Stomach (tissue), 9 donors: Measurements from ENCODE around the gene RHOT2. TPM values are rescaled to one million over a fixed set of nuclear protein-coding genes. Genes with fewer than 3 reads are reported as not detected.

Experiments
- DNase-seq, 2 donors: peaks; one replicate each; pipeline versions ENCODE4 v3.0.0 to v3.0.0-alpha.2; 2013 to 2019
- H3K27ac ChIP-seq, 5 donors: fragments of 200-600 bp in 4 of 5; sonication (generic) in 4 of 5; one replicate each; pipeline ENCODE4 v1.5.1; 2013 to 2019; ENCODE audit warnings: mild to moderate bottlenecking in 1 of 5, moderate library complexity in 1 of 5
- H3K27me3 ChIP-seq, 3 donors: fragments of 200-600 bp; sonication (generic); one replicate each; pipeline ENCODE4 v1.5.1; 2017 to 2019; ENCODE audit warnings: mixed run types in 1 of 3
- H3K36me3 ChIP-seq, 4 donors: fragments of 200-600 bp; sonication (generic); 1 replicate in 3 of 4; 2 replicates in 1 of 4; pipeline ENCODE4 v1.5.1; 2016 to 2019
- H3K4me1 ChIP-seq, 4 donors: fragments of 200-600 bp; sonication (generic); one replicate each; pipeline ENCODE4 v1.5.1; 2016 to 2019
- H3K4me3 ChIP-seq, 4 donors: fragments of 200-600 bp; sonication (generic) in 3 of 4; one replicate each; pipeline ENCODE4 v1.5.1; 2016 to 2019; ENCODE audit warnings: mild to moderate bottlenecking in 1 of 4
- H3K9me3 ChIP-seq, 4 donors: fragments of 200-600 bp; sonication (generic); one replicate each; pipeline ENCODE4 v1.5.1; 2016 to 2019
- CTCF ChIP-seq, 7 experiments: fragments of 450-650 bp in 4 of 7; fragments of 200-600 bp in 3 of 7; sonication (generic) in 3 of 7; IDR thresholded peaks; one replicate each; pipeline ENCODE4 v1.5.1; 2016 to 2019; ENCODE audit warnings: antibody characterized with exemption in 7 of 7, control low read depth in 2 of 7, mild to moderate bottlenecking in 1 of 7
- EP300 ChIP-seq: sonication (generic); formaldehyde crosslinking; IDR thresholded peaks from one replicate; pipeline ENCODE4 v1.6.1; 2017; ENCODE audit warnings: antibody characterized with exemption
- POLR2A ChIP-seq, 4 donors: fragments of 450-650 bp; IDR thresholded peaks; one replicate each; pipeline ENCODE4 v1.6.1; 2016; ENCODE audit warnings: antibody characterized with exemption in 4 of 4, control low read depth in 2 of 4, mild to moderate bottlenecking in 1 of 4, moderate library complexity in 1 of 4
- POLR2AphosphoS5 ChIP-seq, 3 donors: sonication (generic); formaldehyde crosslinking; IDR thresholded peaks; one replicate each; pipeline ENCODE4 v1.6.1; 2016; ENCODE audit warnings: antibody characterized with exemption in 3 of 3
- WGBS, 5 donors: extraction: QIAGEN DNeasy Blood & Tissue Kit in 3 of 5; methylation state at CpG; one replicate each; pipeline versions ENCODE4 v1.1.5 to v1.1.7; 2013 to 2018; 5-methylcytosine and 5-hydroxymethylcytosine counted together
- intact Hi-C: fragments of 100-400 bp; cut with DNase I; formaldehyde crosslinking; loops from one replicate; pipeline ENCODE4 v1.15.1; 2023; ENCODE audit warnings: low total_unique reads
- polyA plus RNA-seq, 3 donors: library from polyadenylated mRNA; stranded (reverse); fragments of 200-250 nt; gene quantifications; one replicate each; pipeline ENCODE4 v1.2.3, GENCODE V29; 2013
- total RNA-seq, 5 donors: library from RNA; depleted of rRNA; stranded (reverse); fragments of >200 nt; gene quantifications; one replicate each; pipeline versions ENCODE4 v1.1.0 to v1.2.3, GENCODE V29; 2014 to 2016
- donor health status: healthy with polysubstance abuse.
- donor health status: Bipolar disorder and iron deficiency.
- donor health status: healthy.

RHOT2 gene
- total and polyA plus RNA-seq, 8 donors, result 41.5 to 574 (median 117) TPM

DNA sequence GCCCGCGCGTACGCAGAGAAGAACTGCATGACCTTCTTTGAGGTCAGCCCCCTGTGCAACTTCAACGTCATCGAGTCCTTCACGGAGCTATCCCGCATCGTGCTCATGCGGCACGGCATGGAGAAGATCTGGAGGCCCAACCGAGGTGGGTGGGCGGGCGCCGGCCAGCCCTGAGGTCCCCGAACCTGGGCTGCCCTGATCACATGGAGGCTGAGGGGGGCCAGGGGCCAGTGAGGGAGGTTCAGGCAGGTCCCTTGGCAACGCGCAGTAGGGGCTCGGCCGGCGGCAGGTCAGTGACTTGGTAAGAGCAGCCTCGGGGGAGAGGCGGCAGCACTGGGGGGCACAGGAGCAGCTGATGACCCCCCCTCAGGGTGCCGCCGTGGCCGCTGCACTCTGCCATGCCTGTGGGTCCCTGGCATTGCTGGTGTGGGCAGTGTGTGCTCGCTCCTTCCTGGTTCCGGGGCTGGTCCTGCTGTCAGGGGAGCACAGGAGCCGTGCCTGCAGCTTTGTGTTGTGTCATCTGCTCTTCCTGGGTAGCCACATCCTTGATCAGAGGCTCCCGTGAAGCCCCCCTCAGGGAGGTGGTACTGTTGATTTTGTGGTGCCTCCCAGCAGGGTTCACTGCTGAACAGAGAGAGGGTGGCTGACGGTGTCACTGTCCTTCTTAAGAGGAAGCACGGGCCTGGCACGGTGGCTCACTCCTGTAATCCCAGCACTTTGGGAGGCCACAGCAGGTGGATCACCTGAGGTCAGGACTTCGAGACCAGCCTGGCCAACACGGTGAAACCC is 41.8 kb upstream of the RHOT2 start:
- 95 to 96% (median 96%) methylated on average over 5 to 35 of the region's 35 CpGs for WGBS, 5 donors
- Histone ChIP-seq H3K36me3 (peaks cover 19 to 49% (median 45%) of the 10 kb centered on the region in 4 donors), H3K9me3 (no peaks in the 10 kb centered on the region), H3K4me3 (no peak overlapping the region), H3K27me3 (peaks cover 0 to 4% (median 0%) of the 10 kb centered on the region in 3 donors), H3K4me1 (peaks cover 33 to 43% (median 37%) of the 10 kb centered on the region in 4 donors), H3K27ac (peak overlapping the region in 1 of 5 donors; percentile 29)
- intact Hi-C loops, result no loop called here
- no peak for TF ChIP-seq CTCF (IDR thresholded peaks at IDR 0.05)
- no peak for TF ChIP-seq POLR2AphosphoS5 (IDR thresholded peaks at IDR 0.05)
- TF ChIP-seq POLR2A (IDR thresholded peaks at IDR 0.05), result no peak
- TF ChIP-seq EP300, result no peak
- DNase-seq, result no peak

- intact Hi-C loops, result no loop called here
- WGBS, 5 donors, result 86 to 94% (median 88%) methylated on average over 27 to 29 of the region's 29 CpGs
- peaks cover 19 to 47% (median 43%) of the 10 kb centered on the region in 4 donors for H3K36me3 ChIP-seq
- H3K4me1 ChIP-seq, result peaks cover 27 to 42% (median 33%) of the 10 kb centered on the region in 4 donors
- peak in 1 of 2 donors; percentile 26 for DNase-seq
- peak overlapping the region in 1 of 5 donors; percentile 29 for H3K27ac ChIP-seq
- H3K4me3 ChIP-seq, result no peak overlapping the region
- H3K27me3 ChIP-seq, result peaks cover 0 to 6% (median 0%) of the 10 kb centered on the region in 3 donors
- TF ChIP-seq CTCF (IDR thresholded peaks at IDR 0.05), result no peak
- no peak for TF ChIP-seq POLR2A (IDR thresholded peaks at IDR 0.05)
- no peak for TF ChIP-seq EP300
- TF ChIP-seq POLR2AphosphoS5 (IDR thresholded peaks at IDR 0.05), result no peak
- H3K9me3 ChIP-seq, result no peaks in the 10 kb centered on the region
Observed at GRCh38 chr16:626787-627453, 41.0 kb upstream of the RHOT2 start.

DNA sequence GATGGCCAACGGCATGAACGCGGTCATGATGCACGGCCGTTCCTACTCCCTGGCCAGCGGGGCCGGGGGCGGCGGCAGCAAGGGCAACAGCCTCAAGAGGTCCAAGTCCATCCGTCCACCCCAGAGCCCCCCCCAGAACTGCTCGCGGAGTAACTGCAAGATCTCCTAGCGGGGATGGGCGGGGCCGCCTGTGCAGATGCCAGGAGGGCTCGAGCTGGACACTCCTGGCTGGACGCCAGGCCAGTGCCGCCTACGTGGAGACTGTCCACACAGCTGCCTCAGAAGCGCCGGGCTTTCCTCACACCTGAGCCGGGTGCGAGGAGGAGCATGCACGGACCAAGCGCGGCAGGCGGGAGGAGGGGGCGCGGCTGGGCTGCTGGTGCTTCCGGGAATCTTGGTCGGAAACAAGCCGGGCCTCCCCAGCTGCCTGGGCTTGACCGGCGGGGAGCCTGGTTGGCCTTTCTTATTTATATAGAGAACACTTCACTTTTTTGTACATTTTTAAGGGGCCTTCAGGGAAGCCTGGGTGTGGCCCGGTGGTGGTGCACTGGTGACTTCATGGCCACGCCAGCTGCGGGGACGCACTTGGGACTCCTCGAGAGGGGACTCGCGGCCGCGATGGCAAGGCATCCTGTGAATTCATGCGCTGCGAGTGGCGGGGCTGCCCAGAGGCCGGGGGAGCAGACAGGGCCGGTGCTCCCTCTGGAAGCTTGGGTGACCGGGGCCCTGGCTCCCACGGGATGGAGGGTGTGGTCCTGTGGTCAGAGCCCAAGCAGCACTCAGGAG is 40.3 kb upstream of the RHOT2 start:
- no peak overlapping the region for H3K27ac ChIP-seq
- TF ChIP-seq CTCF (IDR thresholded peaks at IDR 0.05) (no peak), POLR2A (IDR thresholded peaks at IDR 0.05) (no peak), POLR2AphosphoS5 (IDR thresholded peaks at IDR 0.05) (no peak), EP300 (no peak)
- H3K36me3 ChIP-seq, result peaks cover 19 to 50% (median 45%) of the 10 kb centered on the region in 4 donors
- 72 to 84% (median 77%) methylated on average over 49 to 50 of the region's 50 CpGs for WGBS, 5 donors
- H3K4me3 ChIP-seq, result no peak overlapping the region
- H3K27me3 ChIP-seq, result peaks cover 0 to 13% (median 0%) of the 10 kb centered on the region in 3 donors
- intact Hi-C loops, result no loop called here
- no peaks in the 10 kb centered on the region for H3K9me3 ChIP-seq
- peaks cover 23 to 37% (median 27%) of the 10 kb centered on the region in 4 donors for H3K4me1 ChIP-seq
- DNase-seq, result peak; percentile 58 to 61
